Mucosa of rectum (tissue), 2 donors: Measurements from ENCODE around the gene TNNT3.
"Not testable (repeated sequence)": the region's sequence is repeated elsewhere in the genome, so short reads cannot be mapped to it uniquely, and the experiment has no call there.

Experiments
- H3K27ac ChIP-seq, 2 donors: one replicate each; pipeline ENCODE4 v1.7.0; 2013; ENCODE audit warnings: inconsistent platforms in 2 of 2, low read depth in 2 of 2, low read length in 2 of 2
- H3K27me3 ChIP-seq, 2 donors: one replicate each; pipeline ENCODE4 v1.7.0; 2013; ENCODE audit warnings: low read length in 2 of 2; ENCODE audit not compliant: control insufficient read depth in 2 of 2, insufficient read depth in 2 of 2
- H3K36me3 ChIP-seq, 2 donors: one replicate each; pipeline ENCODE4 v1.7.0; 2013; ENCODE audit warnings: low read length in 2 of 2; ENCODE audit not compliant: control insufficient read depth in 2 of 2, insufficient read depth in 2 of 2
- H3K4me1 ChIP-seq, 2 donors: one replicate each; pipeline ENCODE4 v1.7.0; 2013; ENCODE audit warnings: low read length in 2 of 2, mild to moderate bottlenecking in 1 of 2; ENCODE audit not compliant: control insufficient read depth in 2 of 2, insufficient read depth in 2 of 2
- H3K4me3 ChIP-seq, 2 donors: one replicate each; pipeline ENCODE4 v1.7.0; 2013; ENCODE audit warnings: low read length in 2 of 2
- H3K9ac ChIP-seq, 2 donors: one replicate each; pipeline ENCODE4 v1.7.0; 2013; ENCODE audit warnings: low read length in 2 of 2, low read depth in 1 of 2, mild to moderate bottlenecking in 1 of 2
- H3K9me3 ChIP-seq, 2 donors: one replicate each; pipeline ENCODE4 v1.7.0; 2013; ENCODE audit warnings: low read length in 2 of 2; ENCODE audit not compliant: control insufficient read depth in 2 of 2
- donor health status: healthy.
- donor health status: Normal muscosa, but diverticular disease.

The TNNT3 gene

DNA sequence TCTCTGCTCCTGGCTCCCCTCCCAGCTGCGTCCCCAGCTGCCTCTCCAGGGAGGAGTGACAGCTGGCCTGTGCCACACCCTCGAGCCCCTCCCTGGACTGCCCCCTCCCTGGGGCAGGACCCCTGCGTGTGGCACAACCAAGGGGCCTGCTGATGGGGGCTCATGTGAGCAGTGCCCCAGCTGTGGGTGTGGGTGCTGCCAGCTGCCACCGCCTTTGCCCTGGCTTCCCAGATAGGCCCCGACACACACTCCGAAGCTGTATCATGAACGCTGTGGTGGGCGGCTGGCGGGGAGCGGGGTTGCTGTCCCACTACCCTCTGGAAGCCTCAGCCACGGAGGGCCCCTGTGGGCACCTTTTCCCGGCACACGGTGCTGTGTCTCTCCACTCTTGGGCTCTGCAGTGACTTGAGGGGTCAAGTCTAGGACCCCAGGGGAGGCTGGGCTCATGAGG lies 43.6 kb upstream of the TNNT3 start:
- H3K4me1 ChIP-seq, H3K4me3 ChIP-seq, H3K9me3 ChIP-seq, H3K36me3 ChIP-seq, H3K27me3 ChIP-seq: not testable (repeated sequence)
- Histone ChIP-seq H3K27ac (peak overlapping the region; percentile 62 to 68), H3K9ac (peak overlapping the region in 1 of 2 donors; percentile 42)

DNA sequence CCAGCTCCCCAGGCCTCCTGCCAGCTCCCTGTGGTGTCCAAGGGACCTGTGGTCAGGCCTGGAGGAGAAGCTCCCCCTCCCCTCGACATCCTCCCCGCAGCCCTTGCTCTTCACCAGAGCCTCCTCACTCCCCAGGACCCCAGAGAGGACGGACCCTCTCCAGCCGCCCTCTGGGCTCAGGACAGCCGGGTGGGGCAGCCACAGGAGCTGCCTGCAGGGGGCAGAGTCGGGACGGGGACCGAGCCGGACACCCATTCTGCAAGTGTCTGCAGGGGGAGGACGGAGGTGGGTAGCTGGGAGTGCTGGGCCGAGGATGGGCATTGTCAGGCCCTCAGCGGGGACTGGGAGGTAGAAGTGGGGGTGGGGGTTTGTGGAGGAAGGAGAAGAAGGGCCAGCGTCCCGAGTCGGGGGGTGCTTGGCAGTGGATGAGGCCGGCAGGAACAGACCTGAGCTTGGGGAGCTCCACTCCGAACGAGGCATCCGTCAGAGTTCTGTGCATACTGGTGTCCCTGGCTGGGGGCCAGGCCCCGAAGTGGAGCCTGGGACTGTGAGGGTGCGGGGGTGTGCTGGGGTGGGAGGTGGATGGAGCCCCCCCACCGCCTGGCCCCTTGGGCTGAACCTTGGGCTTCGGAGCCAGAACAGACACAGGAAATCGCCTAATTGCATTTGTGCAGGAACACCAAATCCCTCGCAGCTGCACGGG lies 43.0 kb upstream of the TNNT3 start:
- peaks cover 6% of the 10 kb centered on the region in 2 donors for H3K4me1 ChIP-seq
- no peaks in the 10 kb centered on the region for H3K36me3 ChIP-seq
- H3K9me3 ChIP-seq: no peaks in the 10 kb centered on the region
- H3K27me3 ChIP-seq: no peaks in the 10 kb centered on the region
- H3K9ac ChIP-seq: peak overlapping the region in 1 of 2 donors; percentile 24
- no peak overlapping the region for H3K4me3 ChIP-seq
- peak overlapping the region; percentile 62 to 68 for H3K27ac ChIP-seq

DNA sequence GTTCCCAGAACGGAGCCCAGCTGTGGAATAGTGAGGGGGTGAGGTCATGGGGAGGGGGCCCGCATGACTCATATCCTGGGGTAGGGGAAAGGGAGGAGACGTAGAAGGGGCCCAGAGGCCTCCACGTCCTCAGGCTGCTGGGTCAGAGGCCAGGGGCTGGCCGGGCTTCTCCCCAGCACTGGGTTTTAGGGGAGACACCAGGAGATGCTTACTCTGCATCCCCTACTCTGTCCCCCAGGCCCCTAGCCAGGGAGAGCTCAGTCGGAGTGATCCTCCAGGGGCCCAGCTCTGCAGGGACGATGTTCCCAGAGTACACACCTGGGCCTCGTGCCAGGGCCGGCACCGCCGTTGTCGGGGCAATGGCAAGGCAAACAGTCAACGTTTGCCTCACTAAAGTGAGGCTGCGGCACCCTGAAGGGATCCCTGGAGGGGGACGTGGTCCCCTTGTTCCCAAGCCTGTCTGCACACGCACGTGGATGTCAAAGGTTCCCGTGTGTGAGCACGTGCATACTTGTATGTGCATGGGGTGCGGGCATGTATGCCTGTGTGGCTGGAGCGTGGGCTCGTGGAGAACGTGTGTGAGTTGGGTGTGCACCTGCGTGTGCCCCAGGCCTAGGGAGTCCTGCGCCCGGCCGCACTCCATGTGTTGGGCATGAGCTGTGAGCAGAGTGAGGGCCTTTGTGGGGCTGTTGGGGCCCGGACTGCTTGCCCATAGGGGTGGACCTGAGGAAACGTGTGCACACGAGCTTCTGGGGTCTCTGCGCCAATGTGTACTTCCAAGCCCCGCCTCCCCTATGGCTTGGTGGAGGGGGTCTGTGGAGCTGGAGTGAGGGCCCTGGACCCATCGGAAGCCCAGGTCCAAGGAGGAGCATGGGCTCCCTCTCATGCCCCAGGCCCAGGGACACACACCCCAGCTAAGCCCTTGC lies 42.0 kb upstream of the TNNT3 start:
- H3K27me3 ChIP-seq: no peaks in the 10 kb centered on the region
- peaks cover 6 to 10% of the 10 kb centered on the region in 2 donors for H3K4me1 ChIP-seq
- H3K36me3 ChIP-seq: no peaks in the 10 kb centered on the region
- H3K27ac ChIP-seq: peak overlapping the region; percentile 67 to 68
- H3K9ac ChIP-seq: no peak overlapping the region
- no peaks in the 10 kb centered on the region for H3K9me3 ChIP-seq
- H3K4me3 ChIP-seq: no peak overlapping the region

DNA sequence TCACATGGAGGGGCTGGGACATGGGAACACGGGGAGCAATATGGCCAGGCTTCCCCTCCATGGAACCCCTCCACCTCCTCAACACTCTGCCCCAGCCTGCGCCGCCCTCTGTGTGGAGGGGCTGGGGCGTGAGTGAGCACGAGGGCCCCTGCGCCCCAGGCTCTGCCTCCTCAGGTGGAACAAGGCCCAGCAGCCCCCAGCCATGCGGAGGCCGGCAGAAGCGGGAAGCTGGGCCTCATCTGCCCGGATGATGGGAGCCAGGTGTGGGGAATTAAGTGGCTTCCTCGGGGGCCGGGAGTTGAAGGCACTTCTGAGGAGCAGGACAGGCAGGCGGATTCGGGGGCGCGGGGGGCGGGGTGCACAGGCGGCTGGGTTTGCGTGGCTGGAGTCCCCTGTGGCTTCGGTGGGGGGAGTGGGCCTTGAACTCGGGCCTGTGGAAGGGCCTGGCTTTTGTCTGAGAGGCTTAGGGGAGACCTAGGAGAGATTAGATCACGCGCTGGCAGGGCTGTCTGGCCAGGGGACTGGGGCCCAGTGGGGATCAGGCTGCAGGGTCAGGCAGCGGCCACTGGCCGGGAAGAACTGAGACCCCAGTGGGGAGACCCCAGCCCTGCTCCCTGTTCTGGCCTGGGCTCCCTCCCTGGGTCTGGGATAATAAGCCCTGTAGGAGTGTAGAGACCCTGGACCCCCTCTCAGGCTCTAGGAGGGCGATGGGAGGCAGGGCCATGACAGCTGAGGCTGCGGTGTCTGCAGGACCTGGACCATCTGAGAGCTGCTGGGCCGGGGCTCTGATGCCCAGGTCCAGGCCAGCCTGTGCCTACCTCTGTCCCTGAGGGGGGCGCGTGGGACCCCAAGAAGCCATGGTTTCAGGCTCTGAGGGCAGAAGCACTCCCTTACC lies 41.1 kb upstream of the TNNT3 start:
- Histone ChIP-seq H3K4me1 (peaks cover 6 to 10% of the 10 kb centered on the region in 2 donors), H3K27me3 (no peaks in the 10 kb centered on the region), H3K36me3 (peaks cover 0 to 3% of the 10 kb centered on the region in 2 donors), H3K4me3 (no peak overlapping the region), H3K9me3 (no peaks in the 10 kb centered on the region), H3K9ac (no peak overlapping the region), H3K27ac (peak overlapping the region; percentile 67 to 68)

DNA sequence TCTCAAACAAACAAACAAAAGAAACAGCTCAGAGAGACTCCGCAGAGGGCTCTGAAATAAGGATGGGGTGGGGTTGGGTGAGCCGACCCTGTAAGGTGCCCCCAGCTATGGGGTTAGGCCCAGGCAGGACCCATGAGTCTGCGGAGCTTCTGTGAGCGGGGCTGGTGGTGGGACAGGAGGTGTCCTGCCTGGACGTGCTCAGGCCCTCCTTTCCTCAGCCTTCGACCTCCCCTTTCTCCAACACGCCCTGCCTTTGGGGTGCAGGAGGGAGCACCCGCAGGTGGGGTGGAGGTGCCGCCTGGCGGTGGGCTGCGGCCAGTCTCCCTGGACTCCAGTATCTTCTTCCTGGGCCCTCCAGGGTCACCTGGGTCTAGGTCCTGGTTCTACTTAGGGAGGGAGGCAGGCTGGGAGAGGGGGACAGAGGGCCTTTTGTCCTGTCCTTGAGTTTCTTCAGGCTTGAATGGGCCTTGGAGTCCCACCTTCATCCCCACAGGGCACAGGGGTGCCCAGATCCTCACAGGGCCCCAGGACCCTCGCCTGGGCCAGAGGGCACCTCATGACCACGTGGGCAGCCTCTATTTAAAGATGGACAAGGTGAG lies 40.1 kb upstream of the TNNT3 start:
- no peaks in the 10 kb centered on the region for H3K9me3 ChIP-seq
- no peak overlapping the region for H3K4me3 ChIP-seq
- H3K4me1 ChIP-seq: peaks cover 6 to 10% of the 10 kb centered on the region in 2 donors
- peak overlapping the region in 1 of 2 donors; percentile 67 for H3K27ac ChIP-seq
- no peaks in the 10 kb centered on the region for H3K27me3 ChIP-seq
- peaks cover 0 to 9% of the 10 kb centered on the region in 2 donors for H3K36me3 ChIP-seq
- H3K9ac ChIP-seq: no peak overlapping the region

DNA sequence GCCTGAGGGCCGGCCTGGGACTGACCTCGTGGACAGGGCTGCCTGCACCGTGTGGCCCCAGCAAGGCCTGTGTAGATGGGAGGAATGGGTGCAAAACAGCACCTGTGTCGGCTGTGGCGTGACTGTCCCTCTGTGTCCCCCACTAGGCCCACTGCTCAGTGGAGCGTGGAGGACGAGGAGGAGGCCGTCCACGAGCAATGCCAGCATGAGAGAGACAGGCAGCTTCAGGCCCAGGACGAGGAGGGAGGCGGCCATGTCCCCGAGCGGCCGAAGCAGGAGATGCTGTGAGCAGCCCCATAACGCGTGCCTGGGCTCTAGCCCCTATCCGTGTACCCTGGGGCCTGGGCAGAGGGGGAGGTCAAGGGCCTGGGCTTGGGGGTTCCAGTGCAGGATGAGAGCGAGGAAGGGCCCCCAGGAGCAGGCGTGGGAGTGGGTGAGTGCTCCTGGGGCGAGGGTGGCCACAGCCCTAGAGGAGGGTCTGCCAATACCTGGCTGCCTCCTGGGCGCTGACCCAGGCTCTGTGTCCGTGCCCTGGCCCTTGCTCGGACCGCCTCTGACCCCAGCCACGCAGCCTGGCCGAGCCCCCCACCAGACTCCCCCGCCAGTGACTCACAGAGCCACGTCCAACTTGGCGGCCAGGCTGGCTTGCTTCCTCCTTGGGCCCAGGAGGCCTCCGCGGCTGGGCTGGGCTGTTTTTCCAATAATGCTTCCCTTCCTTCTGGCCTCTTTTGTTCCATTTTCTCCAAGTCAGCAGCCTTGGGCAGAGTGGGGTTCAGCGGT lies 39.4 kb upstream of the TNNT3 start:
- peak overlapping the region; percentile 66 to 67 for H3K27ac ChIP-seq
- H3K9me3 ChIP-seq: no peaks in the 10 kb centered on the region
- peaks cover 6 to 10% of the 10 kb centered on the region in 2 donors for H3K4me1 ChIP-seq
- H3K36me3 ChIP-seq: peaks cover 0 to 16% of the 10 kb centered on the region in 2 donors
- H3K9ac ChIP-seq: no peak overlapping the region
- no peaks in the 10 kb centered on the region for H3K27me3 ChIP-seq
- no peak overlapping the region for H3K4me3 ChIP-seq

DNA sequence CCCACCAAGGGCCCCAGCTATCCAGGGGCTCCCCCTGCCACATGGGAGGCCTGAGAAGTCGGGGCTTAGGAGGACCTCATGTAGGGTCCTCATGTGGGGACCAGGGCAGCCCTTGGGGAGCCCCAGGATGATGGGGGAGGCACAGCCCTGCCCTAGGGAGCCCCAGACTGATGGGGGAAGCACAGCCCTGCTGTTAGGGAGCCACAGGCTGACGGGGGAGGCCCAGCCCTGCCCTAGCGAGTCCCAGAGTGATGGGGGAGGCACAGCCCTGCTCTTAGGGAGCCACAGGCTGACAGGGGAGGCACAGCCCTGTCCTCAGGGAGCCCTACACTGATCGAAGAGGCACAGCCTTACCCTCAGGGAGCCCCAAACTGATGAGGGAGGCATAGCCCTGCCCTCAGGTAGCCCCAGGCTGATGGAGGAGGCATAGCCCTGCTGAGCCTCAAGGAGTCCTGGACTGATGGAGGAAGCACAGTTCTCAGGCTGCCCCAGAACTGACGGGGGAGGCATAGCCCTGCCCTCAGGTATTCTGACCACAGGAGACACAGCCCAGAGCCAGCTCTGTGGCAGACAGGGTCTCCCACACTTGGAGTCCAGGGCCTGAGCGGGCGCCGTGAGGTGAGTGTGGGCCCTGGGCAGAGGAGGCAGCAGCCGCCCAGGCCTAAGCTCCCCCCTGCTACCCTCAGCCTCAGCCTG lies 38.6 kb upstream of the TNNT3 start:
- peak overlapping the region in 1 of 2 donors; percentile 17 for H3K9ac ChIP-seq

DNA sequence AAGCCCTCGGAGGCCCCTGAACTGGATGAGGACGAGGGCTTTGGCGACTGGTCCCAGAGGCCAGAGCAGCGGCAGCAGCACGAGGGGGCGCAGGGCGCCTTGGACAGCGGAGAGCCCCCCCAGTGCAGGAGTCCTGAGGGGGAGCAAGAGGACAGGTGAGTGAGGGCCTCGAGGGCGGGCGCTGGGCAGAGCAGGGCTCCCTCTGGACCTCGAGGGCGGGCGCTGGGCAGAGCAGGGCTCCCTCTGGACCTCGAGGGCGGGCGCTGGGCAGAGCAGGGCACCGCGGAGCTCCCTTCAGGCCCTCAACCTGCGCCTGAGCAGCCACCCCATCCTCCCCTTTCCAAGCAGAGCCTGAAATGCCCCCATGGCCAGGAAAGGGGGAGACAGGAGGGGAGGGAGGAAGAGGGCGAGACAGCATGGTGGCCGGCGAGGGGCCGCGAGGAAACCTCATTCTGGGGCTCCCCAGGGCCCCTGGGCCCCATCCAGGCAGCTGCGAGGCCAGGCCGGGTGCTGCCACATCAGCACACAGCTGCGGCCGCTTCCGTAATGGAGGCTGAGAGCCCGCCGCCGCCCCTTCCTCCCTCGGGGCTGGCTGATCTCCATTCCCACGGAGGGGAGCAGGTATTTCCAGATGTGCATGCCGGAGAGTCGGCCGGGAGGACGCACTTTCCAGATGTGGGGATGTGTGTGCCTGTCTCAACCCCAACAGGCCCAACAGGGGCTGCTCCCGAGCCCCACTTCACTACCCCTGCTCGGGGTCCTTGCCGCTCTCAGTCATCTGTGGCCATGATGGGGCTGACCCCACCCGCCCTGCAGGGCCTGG lies 37.9 kb upstream of the TNNT3 start:
- peaks cover 6 to 10% of the 10 kb centered on the region in 2 donors for H3K4me1 ChIP-seq
- peak overlapping the region; percentile 51 to 67 for H3K27ac ChIP-seq
- no peak overlapping the region for H3K9ac ChIP-seq
- no peak overlapping the region for H3K4me3 ChIP-seq
- H3K36me3 ChIP-seq: peaks cover 8 to 27% of the 10 kb centered on the region in 2 donors
- H3K27me3 ChIP-seq: no peaks in the 10 kb centered on the region
- no peaks in the 10 kb centered on the region for H3K9me3 ChIP-seq

More for the DNA sequence above, 38.6 kb upstream of the TNNT3 start:
- Histone ChIP-seq H3K4me3 (no peak overlapping the region), H3K36me3 (peaks cover 6 to 23% of the 10 kb centered on the region in 2 donors), H3K4me1 (peaks cover 6 to 10% of the 10 kb centered on the region in 2 donors), H3K27me3 (no peaks in the 10 kb centered on the region), H3K9me3 (no peaks in the 10 kb centered on the region), H3K27ac (peak overlapping the region; percentile 51 to 67)
